ENCODE results near the gene TNFAIP6. TPM values are rescaled to one million over a fixed set of nuclear protein-coding genes. Genes with fewer than 3 reads are reported as not detected.

TNFAIP6 gene
- polyA plus RNA-seq, 1 donor from 2014 or later, result not detected

DNA sequence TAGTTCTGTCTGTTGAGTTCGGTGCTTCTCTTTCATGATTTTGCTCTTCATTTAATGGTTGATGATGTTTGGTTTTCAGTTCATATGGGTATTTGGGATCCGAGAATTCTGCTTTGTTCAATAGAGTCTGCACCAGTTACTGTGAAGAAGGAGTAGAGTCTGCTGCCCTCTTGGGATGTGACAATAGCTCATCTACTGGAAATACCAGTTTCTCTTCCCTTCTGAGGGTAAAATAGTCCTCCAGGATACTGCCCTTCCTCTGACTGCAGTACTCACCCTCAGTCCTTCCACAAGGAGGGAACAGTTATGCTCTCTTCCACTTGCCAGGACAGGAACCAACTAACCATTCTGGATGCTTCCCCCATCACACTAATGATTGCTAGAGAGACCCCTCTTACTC lies 12.5 kb upstream of the TNFAIP6 start:
- no peaks in the 10 kb centered on the region for H3K27me3 ChIP-seq (ENCODE audit: insufficient read depth, low read depth, low read length)
- no peaks in the 10 kb centered on the region for H3K9me2 ChIP-seq (ENCODE audit: insufficient read depth, low read length)
- no peak overlapping the region for H3K4me2 ChIP-seq (ENCODE audit: low read length)
- H3K79me2 ChIP-seq (replicated peaks; ENCODE audit: insufficient read depth, low read length), result no peaks in the 10 kb centered on the region
- no peak overlapping the region for H3K9ac ChIP-seq (ENCODE audit: low read length)
- no peaks in the 10 kb centered on the region for H3K9me3 ChIP-seq (ENCODE audit: low read length)
- no peaks in the 10 kb centered on the region for H3F3A ChIP-seq (ENCODE audit: insufficient read depth, low read length, poor library complexity, severe bottlenecking)
- H4K20me1 ChIP-seq (ENCODE audit: insufficient read depth), result no peaks in the 10 kb centered on the region
- no peak overlapping the region for H3K27ac ChIP-seq (ENCODE audit: low read length)
- H3K36me3 ChIP-seq (ENCODE audit: insufficient read depth, low read length), result no peaks in the 10 kb centered on the region
- no peak overlapping the region for H3K4me3 ChIP-seq (ENCODE audit: low read length)
- TF ChIP-seq TAF1 (IDR thresholded peaks at IDR 0.05; ENCODE audit: low read depth) (no peak), EP300 (conservative IDR thresholded peaks at IDR 0.05; ENCODE audit: poor library complexity, severe bottlenecking) (no peak), CTCF (IDR thresholded peaks at IDR 0.05; ENCODE audit: poor library complexity, severe bottlenecking) (no peak), POLR2AphosphoS5 (IDR thresholded peaks at IDR 0.05) (no peak), EZH2 (IDR thresholded peaks at IDR 0.05; ENCODE audit: borderline replicate concordance, insufficient read depth, low read length, poor library complexity, severe bottlenecking) (no peak), RAD21 (conservative IDR thresholded peaks at IDR 0.05) (no peak), SMC3 (conservative IDR thresholded peaks at IDR 0.05; ENCODE audit: poor library complexity) (no peak), MXI1 (conservative IDR thresholded peaks at IDR 0.05; ENCODE audit: poor library complexity, severe bottlenecking) (no peak)
- TF ChIP-seq, protein P1, sequence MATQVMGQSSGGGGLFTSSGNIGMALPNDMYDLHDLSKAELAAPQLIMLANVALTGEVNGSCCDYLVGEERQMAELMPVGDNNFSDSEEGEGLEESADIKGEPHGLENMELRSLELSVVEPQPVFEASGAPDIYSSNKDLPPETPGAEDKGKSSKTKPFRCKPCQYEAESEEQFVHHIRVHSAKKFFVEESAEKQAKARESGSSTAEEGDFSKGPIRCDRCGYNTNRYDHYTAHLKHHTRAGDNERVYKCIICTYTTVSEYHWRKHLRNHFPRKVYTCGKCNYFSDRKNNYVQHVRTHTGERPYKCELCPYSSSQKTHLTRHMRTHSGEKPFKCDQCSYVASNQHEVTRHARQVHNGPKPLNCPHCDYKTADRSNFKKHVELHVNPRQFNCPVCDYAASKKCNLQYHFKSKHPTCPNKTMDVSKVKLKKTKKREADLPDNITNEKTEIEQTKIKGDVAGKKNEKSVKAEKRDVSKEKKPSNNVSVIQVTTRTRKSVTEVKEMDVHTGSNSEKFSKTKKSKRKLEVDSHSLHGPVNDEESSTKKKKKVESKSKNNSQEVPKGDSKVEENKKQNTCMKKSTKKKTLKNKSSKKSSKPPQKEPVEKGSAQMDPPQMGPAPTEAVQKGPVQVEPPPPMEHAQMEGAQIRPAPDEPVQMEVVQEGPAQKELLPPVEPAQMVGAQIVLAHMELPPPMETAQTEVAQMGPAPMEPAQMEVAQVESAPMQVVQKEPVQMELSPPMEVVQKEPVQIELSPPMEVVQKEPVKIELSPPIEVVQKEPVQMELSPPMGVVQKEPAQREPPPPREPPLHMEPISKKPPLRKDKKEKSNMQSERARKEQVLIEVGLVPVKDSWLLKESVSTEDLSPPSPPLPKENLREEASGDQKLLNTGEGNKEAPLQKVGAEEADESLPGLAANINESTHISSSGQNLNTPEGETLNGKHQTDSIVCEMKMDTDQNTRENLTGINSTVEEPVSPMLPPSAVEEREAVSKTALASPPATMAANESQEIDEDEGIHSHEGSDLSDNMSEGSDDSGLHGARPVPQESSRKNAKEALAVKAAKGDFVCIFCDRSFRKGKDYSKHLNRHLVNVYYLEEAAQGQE (IDR thresholded peaks at IDR 0.05; ENCODE audit: borderline replicate concordance), result no peak
- no peak overlapping the region for H2AFZ ChIP-seq (ENCODE audit: low read depth, low read length)

GRCh38 chr2:151347294-151347693 lies 10.1 kb upstream of the TNFAIP6 start:
- Histone ChIP-seq H3K79me2 (replicated peaks; ENCODE audit: insufficient read depth, low read length) (no peaks in the 10 kb centered on the region), H3K4me2 (ENCODE audit: low read length) (no peak overlapping the region), H4K20me1 (ENCODE audit: insufficient read depth) (no peaks in the 10 kb centered on the region), H3K27ac (ENCODE audit: low read length) (no peak overlapping the region), H3F3A (ENCODE audit: insufficient read depth, low read length, poor library complexity, severe bottlenecking) (no peaks in the 10 kb centered on the region), H3K9ac (ENCODE audit: low read length) (no peak overlapping the region), H3K4me3 (ENCODE audit: low read length) (no peak overlapping the region), H2AFZ (ENCODE audit: low read depth, low read length) (no peak overlapping the region), H3K9me2 (ENCODE audit: insufficient read depth, low read length) (no peaks in the 10 kb centered on the region), H3K36me3 (ENCODE audit: insufficient read depth, low read length) (no peaks in the 10 kb centered on the region), H3K27me3 (ENCODE audit: insufficient read depth, low read depth, low read length) (no peaks in the 10 kb centered on the region), H3K9me3 (ENCODE audit: low read length) (no peaks in the 10 kb centered on the region)
- no peak for TF ChIP-seq MXI1 (conservative IDR thresholded peaks at IDR 0.05; ENCODE audit: poor library complexity, severe bottlenecking)
- TF ChIP-seq CTCF (IDR thresholded peaks at IDR 0.05; ENCODE audit: poor library complexity, severe bottlenecking), result no peak
- TF ChIP-seq EP300 (conservative IDR thresholded peaks at IDR 0.05; ENCODE audit: poor library complexity, severe bottlenecking), result no peak
- no peak for TF ChIP-seq EZH2 (IDR thresholded peaks at IDR 0.05; ENCODE audit: borderline replicate concordance, insufficient read depth, low read length, poor library complexity, severe bottlenecking)
- TF ChIP-seq SMC3 (conservative IDR thresholded peaks at IDR 0.05; ENCODE audit: poor library complexity), result no peak
- no peak for TF ChIP-seq TAF1 (IDR thresholded peaks at IDR 0.05; ENCODE audit: low read depth)
- no peak for TF ChIP-seq POLR2AphosphoS5 (IDR thresholded peaks at IDR 0.05)
- TF ChIP-seq, protein P1 (IDR thresholded peaks at IDR 0.05; ENCODE audit: borderline replicate concordance), result no peak
- no peak for TF ChIP-seq RAD21 (conservative IDR thresholded peaks at IDR 0.05)

Data from neural cell (in vitro differentiated cells).